Ramos (cell line): Measurements from ENCODE around the gene PERCC1.

Experiments
- in situ Hi-C: fragments of 300-500 bp; cut with MboI; formaldehyde crosslinking; loops from one replicate; pipeline ENCODE4 v1.14.3; 2022; ENCODE audit warnings: low sequenced_read_pairs; ENCODE audit not compliant: unreplicated experiment

PERCC1 gene

DNA sequence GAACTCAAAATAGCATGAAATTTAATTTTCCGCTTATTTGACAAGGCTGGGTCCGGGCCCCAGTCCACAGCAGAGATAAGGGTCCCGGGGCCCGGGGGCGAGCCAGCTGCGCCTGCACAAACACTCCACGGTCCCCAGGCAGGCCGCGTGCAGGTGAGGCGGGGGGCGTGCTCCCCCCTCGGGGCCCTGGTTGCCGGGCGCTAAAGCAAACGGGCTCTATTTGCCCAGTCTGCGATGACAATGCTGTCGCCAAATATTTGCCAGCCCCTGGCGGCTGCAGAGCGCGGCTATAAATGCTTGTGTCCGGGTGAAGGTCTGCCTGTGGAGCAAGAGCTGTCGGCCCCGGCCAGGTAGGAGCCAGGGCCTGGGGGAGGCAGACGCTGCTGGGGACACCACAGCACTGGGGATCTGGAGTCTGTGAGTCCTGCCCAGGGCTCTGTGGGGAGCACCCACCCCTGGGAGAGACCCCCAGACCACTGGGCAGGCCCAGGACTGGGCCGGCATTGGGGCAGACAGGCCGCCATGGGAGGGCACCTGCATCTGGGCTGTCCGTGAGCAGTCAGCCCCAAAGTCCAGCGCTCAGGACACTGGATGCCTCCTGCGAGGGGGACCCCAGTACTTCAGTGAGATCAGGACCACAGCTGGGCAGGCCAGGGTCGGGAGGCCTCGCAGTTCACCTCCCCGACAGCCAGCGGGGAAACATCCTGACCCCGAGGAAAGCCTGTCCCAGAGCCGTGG is at the start of gene PERCC1:
TSS of gene PERCC1 (plus strand) at position 320 of the 738 bp plus-strand sequence. CDS start 1,516 bp downstream, outside the sequence.
- in situ Hi-C loops: no loop called here

DNA sequence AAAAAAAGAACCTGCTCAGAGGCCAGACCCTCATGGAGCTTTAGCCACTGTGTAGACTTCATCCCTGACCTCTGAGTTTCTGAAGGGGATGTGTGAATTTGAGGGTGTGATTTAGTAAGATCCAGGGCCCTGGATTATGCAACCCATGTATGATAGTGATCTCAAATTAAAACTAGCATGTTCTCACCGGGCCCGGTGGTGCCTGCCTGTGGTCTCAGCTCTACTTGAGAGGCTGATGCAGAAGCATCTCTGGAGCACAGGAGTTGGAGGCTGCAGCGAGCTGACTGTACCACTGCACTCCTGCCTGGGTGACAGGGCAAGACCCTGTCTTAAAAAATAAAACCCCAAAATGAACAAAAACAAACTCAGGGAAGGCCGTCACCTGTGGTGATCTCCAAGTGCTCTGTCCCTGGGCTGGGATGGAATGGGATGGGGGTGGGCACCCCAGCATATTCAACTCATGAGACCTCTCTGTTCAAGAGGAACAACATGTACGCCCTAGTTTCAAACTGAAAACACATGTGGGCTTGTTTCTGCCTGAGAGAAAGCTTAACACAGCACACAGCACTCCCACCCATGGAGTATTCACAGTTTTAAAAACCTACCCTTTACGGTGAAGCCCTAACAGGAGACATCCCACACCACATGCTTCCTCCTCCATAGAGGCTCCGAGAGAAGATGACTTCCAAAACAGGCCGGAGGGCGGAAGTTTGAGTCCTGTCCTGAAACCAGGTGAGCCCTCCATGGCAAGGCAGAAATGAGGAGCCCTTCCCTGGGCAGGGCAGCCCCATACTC is 49.1 kb upstream of the PERCC1 start:
- in situ Hi-C loops: no loop called here

DNA sequence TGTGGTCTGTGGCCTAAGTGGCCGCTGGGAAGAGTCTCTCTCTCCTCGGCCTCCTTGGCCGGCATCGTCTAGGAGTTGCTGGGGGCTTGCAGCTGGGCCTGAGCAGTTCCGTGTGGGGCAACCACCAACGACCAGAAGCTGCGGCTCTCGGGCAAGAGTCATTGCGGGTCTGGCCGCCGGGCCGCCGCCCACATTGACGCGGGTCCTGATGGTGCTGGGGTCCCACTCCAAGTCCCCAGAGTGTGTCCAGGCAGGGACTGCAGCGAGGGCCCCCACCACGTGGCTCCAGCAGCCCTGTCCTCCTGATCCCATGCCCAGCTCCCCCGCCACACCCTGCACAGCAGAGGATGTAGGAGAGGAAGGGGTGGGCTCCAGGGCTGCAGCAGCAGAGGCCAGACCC is 47.3 kb upstream of the PERCC1 start:
- in situ Hi-C loops: no loop called here

DNA sequence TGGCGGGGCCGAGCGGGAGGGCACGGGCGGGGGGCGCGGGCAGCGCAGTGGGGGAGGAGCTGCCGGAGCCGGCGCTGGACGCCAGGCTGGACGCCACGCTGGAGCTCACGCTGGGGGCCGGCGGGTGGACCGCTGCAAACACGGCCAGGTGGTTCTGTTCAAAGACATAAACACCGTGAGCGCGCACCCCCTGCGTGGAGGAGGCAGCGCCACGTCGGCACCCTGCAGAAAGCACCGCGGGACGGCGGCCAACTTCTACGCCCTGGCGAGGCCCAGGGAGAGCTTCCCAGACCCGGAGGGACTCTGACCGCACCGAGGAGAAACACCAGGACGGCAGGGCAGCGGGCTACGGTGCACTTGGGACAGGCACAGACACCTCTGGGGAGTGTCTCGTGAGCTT is 45.6 kb upstream of the PERCC1 start:
- in situ Hi-C loops: no loop called here

DNA sequence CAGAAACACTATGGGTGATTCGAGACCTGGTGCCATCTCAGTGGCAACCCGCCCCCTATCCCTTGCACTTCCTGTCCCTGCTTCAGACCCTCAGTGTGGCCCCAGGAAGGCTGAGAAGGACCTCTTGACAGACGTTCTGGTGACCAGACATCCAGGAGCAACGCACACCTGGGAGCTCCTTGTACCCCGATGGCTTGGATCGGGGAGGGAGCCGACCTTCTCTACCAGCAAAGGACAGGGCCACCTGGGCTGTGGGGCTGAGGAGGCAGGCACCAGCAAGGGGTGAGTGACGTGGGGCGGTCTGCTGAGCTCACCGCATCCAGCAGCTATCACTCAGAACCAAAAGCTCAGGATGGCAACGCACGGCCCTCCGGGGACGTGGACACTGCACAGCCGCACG is 43.5 kb upstream of the PERCC1 start:
- in situ Hi-C loops: no loop called here

DNA sequence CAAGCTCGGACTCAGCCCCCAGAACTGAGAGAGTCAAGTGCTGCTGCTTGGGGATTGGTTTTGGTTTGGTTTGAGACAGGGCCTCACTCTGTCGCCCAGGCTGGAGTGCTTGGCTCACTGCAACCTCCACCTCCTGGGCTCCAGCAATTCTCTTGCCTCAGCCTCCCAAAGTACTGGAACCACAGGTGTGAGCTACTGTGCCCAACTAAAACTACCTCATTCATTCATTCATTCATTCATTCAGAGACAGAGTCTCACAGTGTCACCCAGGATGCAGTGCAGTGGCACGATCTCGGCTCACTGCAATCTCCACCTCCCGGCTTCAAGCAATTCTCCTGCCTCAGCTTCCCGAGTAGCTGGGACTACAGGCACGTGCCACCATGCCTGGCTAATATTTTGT is 41.1 kb upstream of the PERCC1 start:
- in situ Hi-C loops: no loop called here

DNA sequence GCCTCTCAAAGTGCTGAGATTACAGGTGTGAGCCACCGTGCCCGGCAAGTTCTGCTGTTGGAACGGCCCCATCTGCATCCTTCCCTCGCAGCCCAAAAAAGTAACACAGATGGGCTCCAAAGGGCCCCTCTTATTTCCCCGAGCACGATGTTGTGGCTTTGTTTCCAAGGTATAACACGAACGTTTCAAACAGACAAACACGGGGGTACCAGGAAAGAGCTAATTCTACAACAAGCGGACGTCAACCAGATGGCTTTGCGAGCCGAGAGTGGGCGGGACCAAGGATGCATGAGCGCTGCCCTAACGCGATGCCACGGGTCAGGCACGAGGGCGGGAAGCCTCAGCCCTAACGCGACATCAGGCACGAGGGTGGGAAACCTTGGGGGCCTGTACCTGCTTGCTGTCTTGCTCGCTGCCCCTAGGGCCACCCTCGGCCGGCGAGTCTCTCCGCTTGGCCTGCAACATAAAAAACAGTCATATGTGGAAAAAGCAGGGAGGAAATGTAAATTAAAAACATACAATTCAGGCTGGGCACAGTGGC is 40.6 kb upstream of the PERCC1 start:
- in situ Hi-C loops: no loop called here

DNA sequence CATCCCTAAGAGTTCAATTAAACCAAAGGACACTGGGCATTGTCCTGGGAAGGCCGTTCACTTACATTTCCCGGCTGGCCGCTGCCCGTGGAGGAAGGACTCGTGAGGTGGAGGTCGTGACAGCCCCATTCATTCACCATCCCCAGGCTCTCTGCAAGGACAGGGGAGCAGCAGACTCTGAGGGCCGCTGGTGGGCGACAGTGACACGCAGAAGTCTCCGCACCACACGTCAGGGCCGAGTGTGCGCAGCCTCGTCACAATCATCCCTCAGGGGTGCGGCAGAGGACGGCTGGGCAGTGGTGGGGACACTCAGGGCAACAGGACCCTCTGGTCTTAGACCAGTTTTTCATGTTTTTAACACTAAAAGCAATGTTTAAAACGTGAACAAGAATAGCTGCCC is 38.1 kb upstream of the PERCC1 start:
- in situ Hi-C loops: no loop called here

DNA sequence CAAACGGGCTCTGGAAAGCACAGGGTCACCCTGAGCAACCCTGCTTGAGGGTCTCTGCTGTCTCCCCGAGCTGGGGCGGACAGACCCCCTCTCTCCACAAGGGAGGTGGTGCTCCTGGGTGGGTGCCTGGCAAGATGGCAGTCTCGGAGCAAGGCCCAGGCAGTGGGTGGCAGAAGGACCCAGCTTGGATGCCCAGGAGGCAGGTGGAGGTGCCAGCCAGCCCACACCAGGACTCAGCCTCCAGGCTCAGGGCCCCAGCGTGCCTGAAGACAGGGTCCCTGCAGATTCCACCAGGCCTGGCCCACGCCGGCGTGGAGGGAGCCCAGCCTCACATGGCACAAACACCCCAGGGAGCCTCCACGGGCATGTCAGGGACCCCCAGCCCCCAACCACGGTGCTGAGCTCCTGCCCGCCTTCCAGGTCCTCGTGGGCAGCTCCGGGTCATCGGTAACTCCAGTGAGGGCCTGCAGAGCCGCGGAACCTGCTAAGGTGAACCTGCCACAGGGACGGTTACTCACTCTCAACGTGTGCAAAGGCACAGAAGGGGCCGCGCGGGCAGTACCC is 37.2 kb upstream of the PERCC1 start:
- in situ Hi-C loops: no loop called here

DNA sequence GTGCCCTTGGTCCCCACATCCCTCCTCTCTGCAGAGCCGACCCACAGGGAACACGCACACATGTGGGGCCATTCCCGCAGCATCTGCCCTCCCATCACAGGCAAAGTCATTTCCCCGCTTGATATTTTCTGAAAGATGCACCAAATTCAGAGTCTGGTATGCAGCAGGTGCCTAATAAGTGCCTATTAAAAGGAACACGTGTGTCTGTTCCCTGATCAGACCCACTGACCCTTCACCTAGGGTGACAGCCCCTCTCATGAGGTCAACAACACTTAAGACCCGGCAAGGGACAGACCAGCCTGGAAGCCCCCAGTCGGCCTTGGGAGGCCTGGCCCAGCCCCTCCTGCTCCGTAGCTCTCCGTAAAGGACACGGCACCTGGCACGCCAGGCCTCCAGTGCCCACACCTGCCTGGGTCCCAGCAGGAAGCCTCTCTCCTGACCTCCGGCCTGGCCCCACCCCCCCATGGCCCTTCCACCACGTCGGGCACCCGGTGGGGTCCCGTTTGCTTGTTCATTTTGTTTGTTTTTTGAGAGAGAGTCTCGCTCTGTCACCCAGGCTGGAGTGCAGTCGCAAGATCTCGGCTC is 36.4 kb upstream of the PERCC1 start:
- in situ Hi-C loops: no loop called here

DNA sequence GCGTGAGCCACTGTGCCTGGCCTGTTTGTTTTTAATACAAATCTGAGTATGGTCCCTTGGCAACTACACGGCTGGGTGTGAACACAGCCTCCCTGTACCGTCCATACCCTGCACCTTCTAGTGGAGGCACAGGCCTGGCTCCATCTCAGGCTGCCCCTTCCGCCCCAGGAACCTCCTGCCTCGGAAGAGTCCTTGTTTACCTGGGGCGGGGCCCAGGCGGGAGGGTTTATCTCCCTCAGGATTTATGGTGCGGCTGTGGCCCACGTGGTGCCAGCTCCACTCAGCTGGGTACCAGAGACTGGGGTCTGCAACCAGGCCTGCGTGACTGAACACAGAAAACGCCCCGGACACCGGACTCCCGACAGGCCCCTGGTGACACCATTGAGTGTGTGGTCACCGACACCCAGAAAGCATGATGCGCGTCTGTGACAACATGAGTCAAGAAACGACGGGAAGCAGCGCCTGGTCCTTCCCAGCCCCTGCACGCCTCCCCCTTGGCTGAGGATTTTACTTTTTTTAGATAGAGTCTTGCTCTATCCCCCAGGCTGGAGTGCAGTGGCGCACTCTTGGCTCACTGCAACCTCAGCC is 35.3 kb upstream of the PERCC1 start:
- in situ Hi-C loops: no loop called here

DNA sequence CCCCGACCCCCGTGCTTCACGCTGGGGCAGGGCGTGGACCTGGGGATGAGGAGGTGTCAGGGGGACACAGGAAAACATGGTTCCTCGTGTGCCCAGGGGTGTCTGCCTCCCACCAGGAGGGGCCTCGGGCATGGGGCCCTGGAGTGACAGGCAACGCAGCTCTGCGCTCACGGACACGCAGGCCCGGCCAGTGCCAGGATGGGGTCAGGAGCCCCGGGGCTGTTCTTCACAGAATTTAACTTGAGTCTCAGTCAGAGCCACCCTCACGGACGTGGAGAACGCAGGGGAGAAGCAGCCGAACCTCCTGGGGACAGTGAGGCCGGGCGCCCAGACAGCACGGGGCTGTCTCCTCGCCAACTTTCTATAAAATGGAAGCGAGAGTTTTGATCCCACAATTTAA is 33.1 kb upstream of the PERCC1 start:
- in situ Hi-C loops: no loop called here

DNA sequence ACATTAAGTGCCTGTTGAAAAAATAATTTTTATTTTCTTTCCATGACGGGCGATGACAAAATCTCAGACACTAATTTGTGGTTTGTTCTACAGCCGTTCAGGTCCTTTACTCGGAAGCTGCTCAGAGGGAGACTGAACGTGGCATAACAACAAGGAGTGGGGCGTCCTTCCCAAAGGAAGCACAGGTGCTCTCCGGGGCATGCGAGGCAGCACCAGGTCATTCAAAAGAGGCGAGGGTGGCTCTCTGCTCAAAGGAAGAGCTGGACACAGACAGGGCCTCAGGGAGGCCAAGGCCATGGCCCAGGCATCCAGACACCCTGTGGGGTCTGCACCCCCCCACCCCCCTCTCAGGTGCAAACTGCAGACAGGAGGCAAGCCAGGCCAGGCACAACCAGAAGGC is 32.5 kb upstream of the PERCC1 start:
- in situ Hi-C loops: no loop called here

DNA sequence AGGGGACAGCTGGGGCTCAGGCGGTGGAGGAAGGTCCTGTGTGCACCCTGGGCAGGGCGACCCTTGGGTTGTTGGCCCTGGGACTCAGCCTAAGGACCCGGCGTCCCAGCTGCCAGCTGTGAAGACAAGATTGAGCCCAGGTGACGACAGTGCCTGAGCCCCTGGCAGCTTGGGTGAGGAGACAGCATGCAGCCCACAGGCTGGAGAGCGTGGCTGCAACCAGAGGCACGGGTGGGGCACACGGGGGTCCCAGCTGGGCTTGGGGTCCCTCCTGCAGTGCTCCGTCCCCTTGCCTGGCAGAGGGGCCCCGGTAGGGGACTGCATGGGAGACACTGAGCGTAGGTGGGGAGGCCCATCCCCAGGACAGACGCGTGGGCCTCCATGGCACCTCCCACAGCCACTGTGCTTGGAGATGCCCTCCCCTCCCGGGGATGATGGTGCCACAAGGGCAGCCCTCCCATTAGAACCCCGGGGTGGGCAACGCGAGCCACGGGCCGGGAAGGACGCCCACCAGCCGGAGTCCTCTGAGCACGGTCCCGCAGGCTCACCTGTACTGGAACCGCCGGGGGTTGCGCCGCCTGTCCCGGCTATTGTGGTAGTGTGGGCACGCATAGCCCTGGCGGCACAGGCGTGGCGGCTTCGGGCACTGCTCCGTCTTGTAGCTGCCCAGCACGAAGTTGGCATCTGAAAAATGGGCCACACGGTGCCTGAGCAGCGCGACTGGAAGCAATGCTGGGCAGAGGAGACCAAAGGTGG is 31.9 kb upstream of the PERCC1 start:
- in situ Hi-C loops: no loop called here

DNA sequence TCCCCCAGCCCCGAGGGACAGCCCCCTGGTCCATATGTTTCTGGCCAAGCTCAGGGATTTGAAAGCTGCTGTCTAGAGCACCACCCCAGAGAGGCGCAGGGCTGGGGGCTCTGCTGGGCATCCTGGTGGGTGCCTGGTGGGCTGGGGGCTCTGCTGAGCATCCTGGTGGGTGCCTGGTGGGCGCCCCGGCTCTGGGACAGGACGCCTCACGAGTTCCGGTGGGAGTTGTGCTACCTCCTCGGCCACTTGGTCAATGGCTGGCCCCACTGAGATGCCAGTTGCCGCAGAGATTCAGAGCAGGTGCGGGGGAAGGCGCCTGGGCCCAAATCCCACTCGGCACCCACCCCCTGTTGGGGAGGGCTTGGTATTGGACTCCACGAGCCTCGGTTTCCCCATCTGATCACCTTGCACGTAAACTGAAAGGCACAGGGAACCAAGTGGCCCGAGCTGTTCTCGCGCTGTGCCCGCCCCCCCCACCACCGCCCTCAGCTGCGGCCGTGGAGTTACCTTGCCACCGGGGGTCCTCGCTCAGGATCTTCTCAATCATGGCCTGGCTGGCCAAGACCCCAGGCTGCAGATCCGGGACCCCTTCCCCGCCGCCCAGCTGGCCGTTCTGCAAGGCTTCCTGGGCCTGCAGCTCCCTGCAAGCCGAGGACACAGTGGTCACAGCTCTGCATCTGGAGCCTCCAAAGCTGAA is 29.7 kb upstream of the PERCC1 start:
- in situ Hi-C loops: no loop called here

DNA sequence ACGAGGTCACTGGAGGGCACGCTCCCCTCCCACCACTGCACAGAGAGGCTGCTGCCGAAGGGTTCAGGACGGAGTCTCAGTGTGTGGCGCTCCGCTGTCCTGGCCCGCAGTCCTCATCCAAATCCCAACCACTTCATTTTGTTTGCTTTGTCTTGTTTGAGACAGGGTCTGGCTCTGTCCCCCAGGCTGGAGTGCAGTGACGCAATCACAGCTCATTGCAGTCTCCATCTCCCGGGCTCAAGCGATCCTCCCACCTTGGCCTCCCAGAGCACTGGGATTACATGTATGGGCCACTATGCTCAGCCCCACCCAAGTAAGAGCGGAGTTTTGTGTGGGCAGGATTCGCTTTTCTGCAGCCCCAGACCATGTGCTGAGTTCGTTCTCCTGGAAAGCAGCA is 29.1 kb upstream of the PERCC1 start:
- in situ Hi-C loops: no loop called here

DNA sequence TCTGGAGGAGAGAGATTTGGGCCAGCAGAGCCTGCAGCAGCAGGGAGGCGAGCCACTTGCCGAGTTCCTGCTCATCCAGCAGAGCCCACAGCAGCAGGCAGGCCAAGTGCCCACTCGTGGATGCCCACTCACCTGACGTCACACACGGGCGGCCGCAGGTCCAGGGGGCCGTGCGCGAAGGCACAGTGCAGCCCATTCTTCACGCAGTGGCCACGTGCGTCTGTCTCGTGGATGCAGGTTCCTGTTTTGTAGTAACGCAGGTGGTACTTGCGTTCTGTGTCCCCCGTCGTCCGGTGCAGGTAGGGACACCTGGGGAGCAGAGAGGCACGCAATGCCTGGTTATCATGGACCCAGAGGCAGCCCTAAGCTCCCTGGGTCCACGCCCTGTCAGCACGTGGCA is 27.8 kb upstream of the PERCC1 start:
- in situ Hi-C loops: no loop called here

DNA sequence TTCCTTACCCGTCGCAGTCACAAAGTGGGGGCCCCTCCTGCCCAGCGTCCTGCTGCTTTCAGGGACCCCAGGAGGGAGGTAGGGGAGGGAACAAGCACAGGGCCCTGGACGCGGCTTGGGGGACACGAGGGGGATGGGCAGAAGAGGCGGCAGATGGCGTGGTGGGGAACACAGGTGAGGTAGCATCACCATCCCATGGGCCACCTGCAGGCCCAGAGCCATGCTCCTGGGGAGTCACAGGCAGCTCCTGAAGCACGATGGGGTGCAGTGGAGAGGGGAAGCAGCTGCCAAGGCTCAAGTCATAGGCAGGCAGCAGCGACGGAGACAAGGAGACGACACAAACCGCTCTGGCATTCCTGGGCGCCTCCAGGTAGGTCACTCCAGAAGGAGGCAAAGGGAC is 27.1 kb upstream of the PERCC1 start:
- in situ Hi-C loops: no loop called here

DNA sequence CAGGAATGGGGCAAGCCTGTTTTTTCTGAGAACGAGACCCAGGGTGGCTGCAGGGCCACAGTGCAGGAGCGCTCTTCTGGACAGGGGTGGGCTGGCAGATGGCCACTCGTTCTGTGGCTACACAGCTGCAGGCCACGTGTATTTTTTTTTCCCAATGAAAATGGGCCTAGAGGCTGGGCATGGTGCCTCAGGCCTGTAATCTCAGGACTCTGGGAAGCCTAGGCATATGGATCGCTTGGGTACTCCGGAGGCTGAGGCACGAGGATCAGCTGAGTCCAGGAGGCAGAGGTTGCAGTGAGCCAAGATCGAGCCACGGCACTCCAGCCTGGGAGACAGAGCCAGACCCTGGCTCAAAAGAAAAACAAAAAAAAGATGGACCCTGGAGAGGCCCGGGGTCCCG is 23.1 kb upstream of the PERCC1 start:
- in situ Hi-C loops: no loop called here
